Neural cell (in vitro differentiated cells): ENCODE data around the gene RNF213. TPM values are rescaled to one million over a fixed set of nuclear protein-coding genes. Genes with fewer than 3 reads are reported as not detected.
A peak's percentile ranks its signal among the peaks of the same experiment; 100 is the strongest.

ENCODE experiments used
- H2AFZ ChIP-seq: fragments of 200-600, 300-800 bp; sonication (generic), shearing (Covaris generic); 2 replicates; pipeline ENCODE4 v1.6.0; 2014; ENCODE audit warnings: low read depth, mild to moderate bottlenecking, antibody characterized with exemption, low read length, moderate library complexity
- H3F3A ChIP-seq: fragments of 200-600 bp; shearing (Covaris generic); 2 replicates; pipeline ENCODE4 v1.6.1; 2016; ENCODE audit warnings: mild to moderate bottlenecking, moderate library complexity, mixed read lengths, antibody characterized with exemption, low read length; ENCODE audit not compliant: insufficient read depth, poor library complexity, severe bottlenecking
- H3K27ac ChIP-seq: fragments of 200-600, 300-800 bp; sonication (generic), shearing (Covaris generic); 2 replicates; pipeline ENCODE4 v1.5.1; 2014; ENCODE audit warnings: mild to moderate bottlenecking, low read length, moderate library complexity
- H3K27me3 ChIP-seq: fragments of 300-800, 200-600 bp; sonication (generic), shearing (Covaris generic); 2 replicates; pipeline ENCODE4 v1.6.0; 2014; ENCODE audit warnings: mild to moderate bottlenecking, low read depth, low read length, moderate library complexity; ENCODE audit not compliant: insufficient read depth
- H3K36me3 ChIP-seq: fragments of 300-800, 200-600 bp; sonication (generic), shearing (Covaris generic); 2 replicates; pipeline ENCODE4 v1.5.1; 2014; ENCODE audit warnings: mild to moderate bottlenecking, antibody characterized with exemption, low read length, moderate library complexity; ENCODE audit not compliant: insufficient read depth
- H3K4me2 ChIP-seq: fragments of 300-800, 200-600 bp; sonication (generic), shearing (Covaris generic); 2 replicates; pipeline ENCODE4 v1.6.0; 2014; ENCODE audit warnings: mild to moderate bottlenecking, low read length
- H3K4me3 ChIP-seq: fragments of 300-800, 200-600 bp; sonication (generic), shearing (Covaris generic); 2 replicates; pipeline ENCODE4 v1.5.1; 2014; ENCODE audit warnings: mild to moderate bottlenecking, low read length, moderate library complexity
- H3K79me2 ChIP-seq: fragments of 200-600 bp; shearing (Covaris generic); replicated peaks from 2 replicates; pipeline ENCODE4 v1.6.0; 2014; ENCODE audit warnings: mild to moderate bottlenecking, low read length, moderate library complexity; ENCODE audit not compliant: insufficient read depth
- H3K9ac ChIP-seq: fragments of 300-800, 200-600 bp; sonication (generic), shearing (Covaris generic); 2 replicates; pipeline ENCODE4 v1.6.1; 2016; ENCODE audit warnings: mild to moderate bottlenecking, low read length, mixed read lengths
- H3K9me2 ChIP-seq: fragments of 200-600 bp; shearing (Covaris generic); 2 replicates; pipeline ENCODE4 v1.6.1; 2016; ENCODE audit warnings: mild to moderate bottlenecking, low read length, mixed read lengths; ENCODE audit not compliant: insufficient read depth
- H3K9me3 ChIP-seq: fragments of 200-600, 300-800 bp; sonication (generic), shearing (Covaris generic); 2 replicates; pipeline ENCODE4 v1.6.1; 2016; ENCODE audit warnings: mild to moderate bottlenecking, mixed run types, low read length, moderate library complexity, mixed read lengths
- H4K20me1 ChIP-seq: fragments of 200-600 bp; shearing (Covaris generic); 2 replicates; pipeline ENCODE4 v1.6.1; 2016; ENCODE audit warnings: mild to moderate bottlenecking, mixed run types; ENCODE audit not compliant: insufficient read depth
- EP300 ChIP-seq: fragments of 450-650 bp; conservative IDR thresholded peaks from 2 replicates; pipeline ENCODE4 v1.6.1; 2014; ENCODE audit warnings: antibody characterized with exemption, mild to moderate bottlenecking, moderate library complexity; ENCODE audit not compliant: poor library complexity, severe bottlenecking
- EZH2 ChIP-seq: fragments of 200-600, 300-800 bp; shearing (Covaris generic), sonication (generic); IDR thresholded peaks from 2 replicates; pipeline ENCODE4 v1.6.1; 2014; ENCODE audit warnings: antibody characterized with exemption, low read length, borderline replicate concordance, mild to moderate bottlenecking; ENCODE audit not compliant: insufficient read depth, poor library complexity, severe bottlenecking
- RAD21 ChIP-seq: fragments of 450-650 bp; conservative IDR thresholded peaks from 2 replicates; pipeline ENCODE4 v1.6.1; 2014; ENCODE audit warnings: antibody characterized with exemption, mild to moderate bottlenecking, moderate library complexity
- REST ChIP-seq: IDR thresholded peaks from 2 replicates; pipeline ENCODE4 v1.6.1; 2012; ENCODE audit warnings: borderline replicate concordance
- SMC3 ChIP-seq: fragments of 450-650 bp; conservative IDR thresholded peaks from 2 replicates; pipeline ENCODE4 v1.6.1; 2014; ENCODE audit warnings: antibody characterized with exemption, mild to moderate bottlenecking, moderate library complexity; ENCODE audit not compliant: poor library complexity
- TAF1 ChIP-seq: IDR thresholded peaks from 2 replicates; pipeline ENCODE4 v1.6.1; 2012; ENCODE audit warnings: low read depth
- polyA plus RNA-seq: library from polyadenylated mRNA; depleted of rRNA; stranded (reverse); fragments of >200 nt; gene quantifications from 2 replicates; pipeline ENCODE4 v1.2.3, GENCODE V29; 2014
- TF ChIP-seq, protein P1 (sequence below): fragments of 450-650 bp; IDR thresholded peaks from 2 replicates; pipeline ENCODE4 v1.5.1; 2014; ENCODE audit warnings: antibody characterized with exemption, mild to moderate bottlenecking, moderate library complexity; ENCODE audit not compliant: poor library complexity, severe bottlenecking

RNF213 gene
- polyA plus RNA-seq, 1 donor from 2014 or later = 1.5 TPM

- no peaks in the 10 kb centered on the region for H3F3A ChIP-seq
- no peak overlapping the region for H2AFZ ChIP-seq
- TF ChIP-seq, protein P1, sequence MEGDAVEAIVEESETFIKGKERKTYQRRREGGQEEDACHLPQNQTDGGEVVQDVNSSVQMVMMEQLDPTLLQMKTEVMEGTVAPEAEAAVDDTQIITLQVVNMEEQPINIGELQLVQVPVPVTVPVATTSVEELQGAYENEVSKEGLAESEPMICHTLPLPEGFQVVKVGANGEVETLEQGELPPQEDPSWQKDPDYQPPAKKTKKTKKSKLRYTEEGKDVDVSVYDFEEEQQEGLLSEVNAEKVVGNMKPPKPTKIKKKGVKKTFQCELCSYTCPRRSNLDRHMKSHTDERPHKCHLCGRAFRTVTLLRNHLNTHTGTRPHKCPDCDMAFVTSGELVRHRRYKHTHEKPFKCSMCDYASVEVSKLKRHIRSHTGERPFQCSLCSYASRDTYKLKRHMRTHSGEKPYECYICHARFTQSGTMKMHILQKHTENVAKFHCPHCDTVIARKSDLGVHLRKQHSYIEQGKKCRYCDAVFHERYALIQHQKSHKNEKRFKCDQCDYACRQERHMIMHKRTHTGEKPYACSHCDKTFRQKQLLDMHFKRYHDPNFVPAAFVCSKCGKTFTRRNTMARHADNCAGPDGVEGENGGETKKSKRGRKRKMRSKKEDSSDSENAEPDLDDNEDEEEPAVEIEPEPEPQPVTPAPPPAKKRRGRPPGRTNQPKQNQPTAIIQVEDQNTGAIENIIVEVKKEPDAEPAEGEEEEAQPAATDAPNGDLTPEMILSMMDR = no peak
- no peaks in the 10 kb centered on the region for H3K36me3 ChIP-seq
- peak overlapping the region; percentile 47 for H3K9ac ChIP-seq
- H3K79me2 ChIP-seq = no peaks in the 10 kb centered on the region
- H3K27ac ChIP-seq = no peak overlapping the region
- H3K4me3 ChIP-seq = peak overlapping the region; percentile 57
- H3K9me3 ChIP-seq = no peaks in the 10 kb centered on the region
- H3K9me2 ChIP-seq = no peaks in the 10 kb centered on the region
- no peaks in the 10 kb centered on the region for H4K20me1 ChIP-seq
- no peaks in the 10 kb centered on the region for H3K27me3 ChIP-seq
- H3K4me2 ChIP-seq = no peak overlapping the region
These were observed 550 bp upstream of the RNF213 start for GRCh38 chr17:80260069-80260535.

DNA sequence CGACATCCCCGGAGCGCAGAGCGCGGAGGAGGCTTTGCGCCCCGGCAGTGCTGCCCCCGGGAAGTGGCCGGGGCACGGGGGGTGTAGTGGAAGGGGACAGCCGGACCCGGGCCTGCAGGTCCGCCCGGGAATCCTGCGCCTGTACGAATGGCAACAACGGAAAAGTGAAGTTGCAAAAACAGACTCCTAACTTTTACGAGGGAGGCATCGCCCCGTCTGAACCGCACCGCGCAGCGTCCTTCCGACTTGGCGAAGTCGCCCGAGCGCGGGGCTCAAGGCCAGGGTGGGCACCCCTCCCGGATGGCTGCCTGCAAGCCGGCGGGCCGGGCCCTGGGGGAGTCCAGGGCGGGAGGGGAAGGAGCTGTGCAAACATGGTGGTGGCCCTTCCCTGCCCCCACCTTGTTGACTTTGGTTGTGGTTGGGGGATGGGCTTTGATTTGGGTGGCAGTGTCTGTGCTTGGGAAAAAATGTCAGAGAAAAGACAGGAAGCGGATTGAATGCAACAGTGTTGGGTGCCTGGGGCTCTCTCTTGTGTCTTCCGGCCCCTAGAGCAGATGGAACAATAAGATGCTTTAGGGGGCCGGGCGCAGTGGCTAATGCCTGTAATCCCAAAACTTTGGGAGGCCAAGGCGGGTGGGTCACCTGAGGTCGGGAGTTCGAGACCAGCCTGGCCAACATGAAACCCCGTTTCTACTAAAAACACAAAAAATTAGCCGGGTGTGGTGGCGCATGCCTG, 675 bp downstream of the RNF213 start:
- TF ChIP-seq REST (no peak), SMC3 (no peak), RAD21 (no peak), EZH2 (no peak), EP300 (no peak), TAF1 (no peak)
- TF ChIP-seq, protein P1 = no peak
- Histone ChIP-seq H3K4me3 (peak overlapping the region; percentile 80), H3K9me2 (no peaks in the 10 kb centered on the region), H4K20me1 (no peaks in the 10 kb centered on the region), H3K9me3 (no peaks in the 10 kb centered on the region), H3K79me2 (no peaks in the 10 kb centered on the region), H3K9ac (peak overlapping the region; percentile 50), H3K4me2 (peak overlapping the region; percentile 76), H2AFZ (no peak overlapping the region), H3K36me3 (no peaks in the 10 kb centered on the region), H3K27me3 (no peaks in the 10 kb centered on the region), H3F3A (no peaks in the 10 kb centered on the region), H3K27ac (no peak overlapping the region)
